Measurements from ENCODE around the gene ACSBG1. TPM values are rescaled to one million over a fixed set of nuclear protein-coding genes. Genes with fewer than 3 reads are reported as not detected.

Gene ACSBG1
- total RNA-seq, 1 donor from 2014 or later: 1.2 TPM

GRCh38 chr15:78193731-78194567, 40.4 kb downstream of the ACSBG1 start:
- Mint-ChIP-seq H3K36me3 (no peaks in the 10 kb centered on the region), H3K27me3 (ENCODE audit: low read depth) (peaks cover 2% of the 10 kb centered on the region), H3K4me3 (no peak overlapping the region), H3K27ac (no peak overlapping the region), H3K4me1 (no peaks in the 10 kb centered on the region), H3K9me3 (peaks cover 11% of the 10 kb centered on the region)
- TF ChIP-seq CTCF (IDR thresholded peaks at IDR 0.05; ENCODE audit: unreplicated experiment): no peak
- no peak for DNase-seq (ENCODE audit: low spot score in 2 of 2, unreplicated experiment in 2 of 2)

- Mint-ChIP-seq H3K36me3 (no peaks in the 10 kb centered on the region), H3K4me1 (no peaks in the 10 kb centered on the region), H3K27ac (no peak overlapping the region), H3K9me3 (peaks cover 11% of the 10 kb centered on the region), H3K4me3 (no peak overlapping the region), H3K27me3 (ENCODE audit: low read depth) (peaks cover 2% of the 10 kb centered on the region)
- no peak for DNase-seq (ENCODE audit: low spot score in 2 of 2, unreplicated experiment in 2 of 2)
- no peak for TF ChIP-seq CTCF (IDR thresholded peaks at IDR 0.05; ENCODE audit: unreplicated experiment)
Measured at GRCh38 chr15:78192826-78193594, 41.4 kb downstream of the ACSBG1 start.

GRCh38 chr15:78182821-78183220, 51.5 kb downstream of the ACSBG1 start:
- Mint-ChIP-seq H3K9me3 (no peaks in the 10 kb centered on the region), H3K27ac (no peak overlapping the region), H3K27me3 (ENCODE audit: low read depth) (peaks cover 5% of the 10 kb centered on the region), H3K36me3 (no peaks in the 10 kb centered on the region), H3K4me1 (no peaks in the 10 kb centered on the region), H3K4me3 (no peak overlapping the region)
- TF ChIP-seq CTCF (IDR thresholded peaks at IDR 0.05; ENCODE audit: unreplicated experiment): no peak
- DNase-seq (ENCODE audit: low spot score in 2 of 2, unreplicated experiment in 2 of 2): no peak

GRCh38 chr15:78182336-78182700, 52.0 kb downstream of the ACSBG1 start:
- no peaks in the 10 kb centered on the region for H3K36me3 Mint-ChIP-seq

GRCh38 chr15:78179906-78180305, 54.5 kb downstream of the ACSBG1 start:
- no peak for DNase-seq (ENCODE audit: low spot score in 2 of 2, unreplicated experiment in 2 of 2)
- Mint-ChIP-seq H3K4me1 (no peaks in the 10 kb centered on the region), H3K27me3 (ENCODE audit: low read depth) (peaks cover 2% of the 10 kb centered on the region), H3K4me3 (no peak overlapping the region), H3K9me3 (no peaks in the 10 kb centered on the region), H3K27ac (no peak overlapping the region), H3K36me3 (no peaks in the 10 kb centered on the region)
- no peak for TF ChIP-seq CTCF (IDR thresholded peaks at IDR 0.05; ENCODE audit: unreplicated experiment)

More at GRCh38 chr15:78182336-78182700, 52.0 kb downstream of the ACSBG1 start:
- H3K4me3 Mint-ChIP-seq: no peak overlapping the region
- H3K27me3 Mint-ChIP-seq (ENCODE audit: low read depth): peaks cover 5% of the 10 kb centered on the region
- H3K9me3 Mint-ChIP-seq: no peaks in the 10 kb centered on the region
- no peak overlapping the region for H3K27ac Mint-ChIP-seq
- no peaks in the 10 kb centered on the region for H3K4me1 Mint-ChIP-seq
- DNase-seq (ENCODE audit: low spot score in 2 of 2, unreplicated experiment in 2 of 2): no peak
- TF ChIP-seq CTCF (IDR thresholded peaks at IDR 0.05; ENCODE audit: unreplicated experiment): no peak

All from mesothelial cell of epicardium (in vitro differentiated cells).